ENCODE data around the gene PHLDB3. TPM values are rescaled to one million over a fixed set of nuclear protein-coding genes. Genes with fewer than 3 reads are reported as not detected.
"Not testable (repeated sequence)": the region's sequence is repeated elsewhere in the genome, so short reads cannot be mapped to it uniquely, and the experiment has no call there.

Gene PHLDB3
- total RNA-seq, 2 experiments from 2014 or later = 6.0 to 20.6 TPM

GRCh38 chr19:43548706-43549105 lies 44.2 kb upstream of the PHLDB3 start:
- Histone ChIP-seq H2AFZ (ENCODE audit: low read length) (no peak overlapping the region), H3K4me1 (ENCODE audit: insufficient read depth, low read length, poor library complexity, severe bottlenecking) (no peaks in the 10 kb centered on the region), H3K79me2 (ENCODE audit: insufficient read depth, low read depth, low read length) (no peaks in the 10 kb centered on the region), H3K36me3 (ENCODE audit: insufficient read depth, low read length) (peaks cover 43% of the 10 kb centered on the region), H3K9me3 (ENCODE audit: low read length) (no peaks in the 10 kb centered on the region), H3K4me3 (ENCODE audit: low read depth, low read length, poor library complexity, severe bottlenecking) (no peak overlapping the region), H3K4me2 (ENCODE audit: low read length) (no peak overlapping the region), H3K9me2 (ENCODE audit: insufficient read depth, low read length) (no peaks in the 10 kb centered on the region), H3K27ac (ENCODE audit: low read depth, low read length, poor library complexity, severe bottlenecking) (no peak overlapping the region), H4K20me1 (ENCODE audit: insufficient read depth, low read length) (no peaks in the 10 kb centered on the region)
- BruUV-seq (replicated peaks) = no TSS peak
- POLR2A ChIA-PET = interaction anchor here (0.5 kb wide), 1 partner anchor 21 kb away, joined by 3 read pairs; no protein-coding TSS in a partner anchor
- no peak for TF ChIP-seq CTCF (conservative IDR thresholded peaks at IDR 0.05; ENCODE audit: low read length)
- TF ChIP-seq EZH2phosphoT487 (IDR thresholded peaks at IDR 0.05; ENCODE audit: borderline replicate concordance, low read depth, low read length) = no peak
- DNase-seq (ENCODE audit: low spot score) = no peak
- intact Hi-C loops (cut with micrococcal nuclease; ENCODE audit: unreplicated experiment) = no loop called here
- CTCF ChIA-PET (ENCODE audit: unreplicated experiment) = no interaction called here

GRCh38 chr19:43547926-43548325 lies 43.4 kb upstream of the PHLDB3 start:
- POLR2A ChIA-PET; H3K9me3 ChIP-seq (ENCODE audit: low read length): not testable (repeated sequence)

GRCh38 chr19:43546581-43546980 lies 42.0 kb upstream of the PHLDB3 start:
- BruUV-seq (replicated peaks) = no TSS peak
- Histone ChIP-seq H3K4me2 (ENCODE audit: low read length) (no peak overlapping the region), H3K4me3 (ENCODE audit: low read depth, low read length, poor library complexity, severe bottlenecking) (no peak overlapping the region), H3K4me1 (ENCODE audit: insufficient read depth, low read length, poor library complexity, severe bottlenecking) (no peaks in the 10 kb centered on the region), H3K36me3 (ENCODE audit: insufficient read depth, low read length) (peaks cover 49% of the 10 kb centered on the region), H2AFZ (ENCODE audit: low read length) (no peak overlapping the region), H3K79me2 (ENCODE audit: insufficient read depth, low read depth, low read length) (no peaks in the 10 kb centered on the region), H3K9me2 (ENCODE audit: insufficient read depth, low read length) (no peaks in the 10 kb centered on the region), H3K9me3 (ENCODE audit: low read length) (no peaks in the 10 kb centered on the region), H3K27ac (ENCODE audit: low read depth, low read length, poor library complexity, severe bottlenecking) (no peak overlapping the region), H4K20me1 (ENCODE audit: insufficient read depth, low read length) (no peaks in the 10 kb centered on the region)
- ChIA-PET CTCF (ENCODE audit: unreplicated experiment) (interaction anchor here (0.7 kb wide), 1 partner anchor 13 kb away, joined by 3 read pairs; no protein-coding TSS in a partner anchor), POLR2A (no interaction called here)
- no peak for TF ChIP-seq EZH2phosphoT487 (IDR thresholded peaks at IDR 0.05; ENCODE audit: borderline replicate concordance, low read depth, low read length)
- no peak for TF ChIP-seq CTCF (conservative IDR thresholded peaks at IDR 0.05; ENCODE audit: low read length)
- intact Hi-C loops (cut with micrococcal nuclease; ENCODE audit: unreplicated experiment) = no loop called here
- DNase-seq (ENCODE audit: low spot score) = no peak

More at GRCh38 chr19:43547926-43548325, 43.4 kb upstream of the PHLDB3 start:
- H3K4me1 ChIP-seq (ENCODE audit: insufficient read depth, low read length, poor library complexity, severe bottlenecking); H3K4me3 ChIP-seq (ENCODE audit: low read depth, low read length, poor library complexity, severe bottlenecking); BruUV-seq (replicated peaks); intact Hi-C loops (cut with micrococcal nuclease; ENCODE audit: unreplicated experiment); CTCF ChIA-PET (ENCODE audit: unreplicated experiment); H3K79me2 ChIP-seq (ENCODE audit: insufficient read depth, low read depth, low read length); H4K20me1 ChIP-seq (ENCODE audit: insufficient read depth, low read length); H3K27ac ChIP-seq (ENCODE audit: low read depth, low read length, poor library complexity, severe bottlenecking); DNase-seq (ENCODE audit: low spot score); H3K4me2 ChIP-seq (ENCODE audit: low read length); H3K9me2 ChIP-seq (ENCODE audit: insufficient read depth, low read length); H2AFZ ChIP-seq (ENCODE audit: low read length): not testable (repeated sequence)
- H3K36me3 ChIP-seq (ENCODE audit: insufficient read depth, low read length) = peaks cover 45% of the 10 kb centered on the region

Measured in OCI-LY7 (cell line).